HG02798 (cell line): ENCODE measurements around the gene ATP13A5.

Experiments
- ATAC-seq: cut with Tn5 transposase; IDR thresholded peaks from one replicate; pipeline ENCODE4 v1.9.1; 2021; ENCODE audit warnings: mild to moderate bottlenecking; ENCODE audit not compliant: unreplicated experiment, poor library complexity

ATP13A5 gene

DNA sequence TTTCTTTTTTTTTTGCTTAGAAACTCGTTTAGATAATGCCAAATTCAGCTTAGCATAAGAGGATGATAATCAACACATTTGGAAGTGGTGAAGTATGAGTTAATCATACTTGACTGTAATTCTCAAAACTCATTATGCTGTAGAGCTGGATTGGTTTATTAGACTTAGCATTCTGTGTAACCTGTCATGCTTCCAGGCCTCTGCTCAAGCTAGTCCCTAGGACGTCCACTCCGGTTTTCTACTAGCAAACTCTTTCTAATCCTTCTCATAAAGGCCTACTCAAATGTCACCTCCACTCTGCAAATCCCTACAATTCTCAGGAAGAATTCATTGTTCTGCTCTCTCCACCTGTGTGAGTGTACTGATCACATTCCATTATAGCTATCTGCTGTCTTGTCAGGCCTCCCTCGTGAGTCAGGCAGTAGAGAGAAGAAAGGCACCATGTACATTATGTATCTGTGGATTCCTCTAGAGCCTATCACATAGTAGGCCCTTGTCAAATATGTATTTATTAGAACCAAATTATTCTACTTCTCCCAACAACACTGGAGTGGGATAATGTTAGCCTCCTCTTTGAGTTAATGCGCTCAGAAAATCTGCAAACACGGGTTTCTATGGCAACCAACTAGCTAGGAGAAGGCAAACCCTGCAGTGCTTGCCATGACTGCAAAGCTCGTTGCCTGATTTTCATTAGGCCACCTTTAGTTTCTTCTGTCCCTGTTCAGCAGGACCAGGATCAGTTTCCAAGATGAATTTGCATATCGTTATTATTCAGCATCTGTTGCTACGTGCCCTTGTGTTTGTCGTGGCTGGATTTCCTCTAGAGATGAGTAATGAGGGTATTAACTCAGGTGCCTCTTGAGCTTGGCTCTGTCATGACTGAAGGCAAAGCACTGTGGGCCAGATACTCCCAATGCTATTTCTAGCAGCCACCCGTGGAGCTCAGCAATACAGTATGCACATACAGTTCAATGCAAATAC lies 30.7 kb downstream of the ATP13A5 start:
- no peak for ATAC-seq

DNA sequence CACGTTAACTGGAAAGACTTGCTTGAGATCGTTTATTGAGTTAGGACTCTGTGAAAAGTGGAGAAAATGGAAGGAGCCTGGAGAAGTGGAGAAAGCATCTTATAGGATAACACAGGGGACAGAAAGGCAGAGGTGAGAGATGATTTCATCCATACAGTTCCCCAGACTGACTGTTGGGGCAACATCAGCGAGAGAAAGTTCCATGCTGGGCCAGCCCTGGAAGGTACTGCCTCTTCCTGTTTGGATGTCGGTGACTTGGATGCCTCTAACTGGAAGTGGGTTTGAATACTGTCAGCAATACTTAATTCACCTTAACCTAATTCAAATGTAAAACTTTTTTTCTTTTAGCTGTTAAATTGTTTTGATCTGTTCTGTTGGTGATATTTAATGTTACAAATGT lies 32.3 kb downstream of the ATP13A5 start:
- no peak for ATAC-seq

GRCh38 chr3:193345431-193345830 lies 33.1 kb downstream of the ATP13A5 start:
- ATAC-seq = no peak

- no peak for ATAC-seq
These were observed 34.1 kb downstream of the ATP13A5 start for GRCh38 chr3:193344486-193344885.

- no peak for ATAC-seq
These were observed 34.8 kb downstream of the ATP13A5 start for GRCh38 chr3:193343726-193344222.

GRCh38 chr3:193342551-193342950 lies 36.0 kb downstream of the ATP13A5 start:
- ATAC-seq = no peak

GRCh38 chr3:193335031-193335430 lies 43.5 kb downstream of the ATP13A5 start:
- no peak for ATAC-seq

DNA sequence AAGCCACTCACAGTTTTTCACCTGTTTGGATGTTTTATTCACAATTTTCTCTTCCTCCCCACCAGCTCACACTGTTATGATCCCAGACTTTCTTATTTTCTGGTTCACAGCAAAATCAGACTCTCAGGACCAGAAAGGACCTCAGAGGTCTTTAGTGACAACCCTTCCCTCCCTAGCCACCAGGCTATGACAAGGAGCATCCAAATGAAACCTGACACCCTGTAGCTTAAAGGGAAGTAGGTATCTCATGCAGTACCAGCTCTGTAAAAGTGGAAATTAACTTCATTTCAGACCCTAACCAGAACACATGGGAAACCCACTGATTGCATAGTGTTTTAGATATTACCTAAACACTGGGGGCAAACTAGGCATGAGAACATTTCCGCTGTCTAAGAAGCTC lies 45.3 kb downstream of the ATP13A5 start:
- ATAC-seq = no peak

DNA sequence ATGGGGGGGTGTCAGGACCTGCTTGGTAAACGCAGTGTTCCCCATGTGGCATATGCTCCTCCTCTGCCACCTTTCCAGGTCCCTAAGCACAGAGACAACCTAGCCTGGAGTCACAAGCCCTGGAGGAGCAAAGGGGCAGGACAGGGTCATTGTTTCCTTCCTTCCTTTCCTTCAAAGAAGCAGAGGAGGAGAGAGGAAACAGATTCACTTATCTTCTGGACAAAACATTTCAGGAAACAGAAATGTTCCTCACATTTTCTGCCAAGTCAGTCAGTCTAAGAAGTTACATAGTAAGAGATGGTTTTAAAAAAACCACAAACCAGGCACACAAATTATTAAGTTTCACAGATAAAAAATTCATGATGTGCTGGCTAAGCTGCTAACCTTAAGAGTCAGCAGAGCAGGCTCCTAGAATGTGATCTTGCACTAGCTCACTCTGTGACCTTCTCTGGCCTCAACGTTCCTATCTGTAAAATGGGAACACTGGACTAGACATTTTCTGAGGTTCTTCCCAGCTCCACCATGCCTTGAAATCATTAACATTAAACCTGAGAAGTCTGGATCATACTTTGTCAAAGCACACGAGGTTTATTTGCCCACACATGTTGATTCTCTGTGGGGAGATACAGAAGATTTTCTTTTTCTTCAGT lies 47.9 kb downstream of the ATP13A5 start:
- ATAC-seq = no peak

GRCh38 chr3:193317682-193318300 lies 60.8 kb downstream of the ATP13A5 start:
- ATAC-seq = no peak

DNA sequence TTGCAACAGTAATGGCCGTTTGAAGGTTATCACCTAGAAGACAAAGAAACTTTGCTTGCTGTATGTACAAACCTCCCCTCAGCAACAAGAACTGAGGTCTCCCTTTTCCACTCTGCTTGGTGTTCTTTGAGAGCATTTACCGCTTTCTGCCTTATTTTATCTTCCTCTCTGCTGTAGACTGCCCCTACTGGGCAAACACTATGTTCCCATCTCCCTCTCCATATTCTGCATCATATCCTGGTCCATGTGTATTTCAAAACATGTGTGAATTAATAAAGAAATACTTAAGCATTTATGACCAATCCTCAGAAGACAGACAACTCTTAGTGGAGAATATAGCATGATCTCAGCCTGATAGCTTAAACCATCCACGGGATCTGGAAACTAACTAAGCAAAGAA lies 64.4 kb downstream of the ATP13A5 start:
- ATAC-seq = no peak

- no peak for ATAC-seq
These were observed 65.2 kb downstream of the ATP13A5 start for GRCh38 chr3:193313061-193313958.

DNA sequence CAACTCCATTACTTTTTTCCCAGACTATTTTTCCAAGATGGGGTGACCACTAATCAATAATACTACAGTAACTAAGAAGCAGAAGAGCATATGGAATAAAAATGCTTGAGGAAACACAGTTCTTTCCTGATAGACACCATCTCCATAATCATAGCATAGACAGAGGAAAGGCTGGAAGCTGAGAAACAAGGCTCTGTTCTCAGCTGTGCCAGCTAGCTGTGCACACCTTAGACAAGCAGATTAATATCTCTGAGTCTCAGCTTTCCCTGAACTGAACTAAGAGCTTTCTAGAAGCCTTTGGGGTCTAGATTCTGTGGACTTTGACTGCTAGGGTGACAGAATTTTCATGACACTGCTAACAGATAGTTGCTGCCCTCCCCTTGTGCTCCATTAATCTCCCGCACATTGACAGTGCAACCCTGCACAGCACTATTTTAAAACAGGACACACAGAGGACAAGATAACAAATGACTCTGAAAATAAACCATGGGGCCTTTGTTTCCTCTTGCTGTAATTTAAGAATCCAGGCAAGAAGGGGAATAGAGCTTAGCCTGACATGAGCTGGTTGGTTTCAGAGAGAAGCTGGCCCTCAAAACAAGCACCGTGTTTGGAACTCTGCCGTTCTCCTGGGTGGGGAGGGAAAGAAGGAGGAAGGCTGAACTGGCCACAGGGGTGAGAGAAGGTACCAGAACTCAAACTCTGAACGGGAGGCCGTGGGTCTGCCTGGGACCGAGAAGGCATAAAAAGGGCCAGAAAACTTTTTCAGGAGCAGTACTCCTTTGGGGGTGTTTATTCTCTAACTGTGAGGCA lies 67.4 kb downstream of the ATP13A5 start:
- no peak for ATAC-seq

GRCh38 chr3:193305356-193305755 lies 73.2 kb downstream of the ATP13A5 start:
- no peak for ATAC-seq

DNA sequence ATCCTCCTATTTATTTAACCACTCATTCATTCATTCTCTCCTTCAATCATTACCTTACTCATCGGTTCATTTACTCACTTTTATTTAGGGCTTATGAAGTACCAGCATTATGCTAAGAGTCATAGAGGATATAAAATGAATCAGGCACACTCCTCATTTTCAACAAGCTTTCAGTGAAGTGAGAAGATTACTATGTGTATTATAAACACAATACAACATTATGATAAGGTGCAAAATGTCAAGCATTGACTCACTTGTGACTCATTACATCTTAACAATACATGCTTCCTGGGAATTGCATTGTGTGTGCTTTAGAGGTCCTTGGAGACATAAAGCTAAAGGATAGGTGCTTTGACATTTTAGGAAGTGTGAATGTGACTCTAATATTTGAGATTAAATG lies 77.1 kb downstream of the ATP13A5 start:
- no peak for ATAC-seq

DNA sequence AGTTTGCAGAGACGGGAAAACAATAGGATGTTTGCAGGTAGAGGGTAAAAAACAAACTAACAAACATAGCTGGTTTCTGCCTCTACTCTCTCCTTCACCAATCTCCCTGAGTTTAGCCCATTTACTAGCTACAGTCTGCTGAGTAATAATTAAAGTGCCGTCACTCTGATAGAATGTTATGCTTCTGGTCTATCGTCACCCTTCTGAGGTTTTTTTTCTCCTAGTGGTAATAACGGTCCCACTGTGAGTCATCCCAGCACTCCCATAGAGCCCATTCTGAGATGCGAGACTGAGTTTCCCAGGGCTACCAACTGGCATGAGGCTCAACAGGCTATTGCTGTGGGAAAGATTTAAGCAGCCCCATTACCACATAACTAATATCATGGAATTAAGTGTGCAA lies 81.1 kb downstream of the ATP13A5 start:
- ATAC-seq = no peak

- ATAC-seq = no peak
These were observed 82.6 kb downstream of the ATP13A5 start for GRCh38 chr3:193295985-193296384.

DNA sequence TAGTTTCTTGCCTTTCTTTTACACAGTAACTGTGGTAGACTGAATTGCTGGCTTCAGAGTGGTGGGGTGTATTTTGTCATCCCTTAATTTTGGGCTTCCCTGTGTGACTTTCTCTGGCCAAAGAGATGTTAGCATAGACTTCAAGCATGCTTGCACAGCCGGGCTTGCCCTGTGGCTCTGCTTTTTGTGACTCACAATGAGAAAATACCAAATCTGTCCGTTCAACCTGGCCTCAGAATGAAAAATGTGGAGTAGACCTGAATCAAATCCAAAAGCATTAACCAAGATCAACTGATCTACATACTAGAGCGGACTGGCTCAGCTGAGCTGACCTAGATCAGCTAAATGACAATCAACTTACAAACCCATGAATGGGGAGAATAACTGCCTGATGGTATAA lies 86.2 kb downstream of the ATP13A5 start:
- ATAC-seq = no peak
